PC-3 (cell line): ENCODE measurements around the gene WDR27. TPM values are rescaled to one million over a fixed set of nuclear protein-coding genes. Genes with fewer than 3 reads are reported as not detected.

Experiments
- ATAC-seq: fragments of 200-7000 bp; cut with Tn5 transposase; 2 replicates; pipeline ENCODE4 v1.9.1; 2020; ENCODE audit warnings: mild to moderate bottlenecking, moderate library complexity
- BruUV-seq: library from RNA; stranded (reverse); fragments of 400-500 nt; replicated peaks from 2 replicates; lab custom pipeline; 2021; lab: Mats Ljungman, UMichigan
- CTCF ChIA-PET: fragments of 300-600 bp; sonication (Branson Sonifier 250); formaldehyde crosslinking; loops from one replicate; lab custom pipeline; 2022; ENCODE audit warnings: antibody characterized with exemption; lab: Charles Lee
- POLR2A ChIA-PET: fragments of 300-600 bp; sonication (Branson Sonifier 250); formaldehyde crosslinking; loops from one replicate; lab custom pipeline; 2022; ENCODE audit warnings: antibody characterized with exemption; ENCODE audit not compliant: unreplicated experiment; lab: Charles Lee
- DNase-seq: peaks from one replicate; pipeline ENCODE4 v3.0.0-alpha.2; 2015
- H2AFZ ChIP-seq: fragments of 300-600 bp; sonication (generic); 2 replicates; pipeline ENCODE4 v1.6.0; 2016; ENCODE audit warnings: antibody characterized with exemption, low read length
- H3F3A ChIP-seq: fragments of 300-600 bp; sonication (generic); one replicate; pipeline ENCODE4 v1.6.0; 2017; ENCODE audit warnings: antibody characterized with exemption, low read length, control low read depth, mild to moderate bottlenecking; ENCODE audit not compliant: unreplicated experiment
- H3K27ac ChIP-seq: fragments of 300-600 bp; sonication (generic); 2 replicates; pipeline ENCODE4 v1.5.1; 2016; ENCODE audit warnings: mild to moderate bottlenecking, low read length
- H3K27me3 ChIP-seq: fragments of 300-600 bp; sonication (generic); 2 replicates; pipeline ENCODE4 v1.6.1; 2016; ENCODE audit warnings: low read length, mixed read lengths
- H3K36me3 ChIP-seq: fragments of 300-600 bp; sonication (generic); 2 replicates; pipeline ENCODE4 v1.6.1; 2016; ENCODE audit warnings: low read depth, mixed run types, low read length, mixed read lengths
- H3K4me1 ChIP-seq: fragments of 300-600 bp; sonication (generic); 2 replicates; pipeline ENCODE4 v1.5.1; 2016; ENCODE audit warnings: low read length; ENCODE audit not compliant: insufficient read depth
- H3K4me2 ChIP-seq: fragments of 300-600 bp; sonication (generic); 2 replicates; pipeline ENCODE4 v1.6.0; 2016; ENCODE audit warnings: low read length
- H3K4me3 ChIP-seq: fragments of 300-600 bp; sonication (generic); 2 replicates; pipeline ENCODE4 v1.5.1; 2016; ENCODE audit warnings: mild to moderate bottlenecking, low read length, mixed read lengths
- H3K79me2 ChIP-seq: fragments of 300-600 bp; sonication (generic); 2 replicates; pipeline ENCODE4 v1.6.1; 2017; ENCODE audit warnings: low read length, mixed read lengths
- H3K9ac ChIP-seq: fragments of 300-600 bp; sonication (generic); 2 replicates; pipeline ENCODE4 v1.6.0; 2016; ENCODE audit warnings: mild to moderate bottlenecking, low read length
- H3K9me2 ChIP-seq: fragments of 300-600 bp; sonication (generic); replicated peaks from 2 replicates; pipeline ENCODE4 v1.6.1; 2016; ENCODE audit warnings: mixed run types, low read length, mixed read lengths
- H3K9me3 ChIP-seq: fragments of 300-600 bp; sonication (generic); 2 replicates; pipeline ENCODE4 v1.6.1; 2016; ENCODE audit warnings: low read length, mixed read lengths
- H4K20me1 ChIP-seq: fragments of 300-600 bp; sonication (generic); 2 replicates; pipeline ENCODE4 v1.6.1; 2016; ENCODE audit warnings: low read length, mixed read lengths
- EZH2 ChIP-seq: fragments of 300-600 bp; sonication (generic); IDR thresholded peaks from one replicate; pipeline ENCODE4 v1.6.1; 2017; ENCODE audit warnings: antibody characterized with exemption, mild to moderate bottlenecking, low read length; ENCODE audit not compliant: unreplicated experiment
- EZH2phosphoT487 ChIP-seq: fragments of 300-600 bp; sonication (generic); IDR thresholded peaks from 2 replicates; pipeline ENCODE4 v1.6.1; 2018; ENCODE audit warnings: mild to moderate bottlenecking, antibody characterized with exemption, low read length, borderline replicate concordance
- intact Hi-C: fragments of 100-400 bp; cut with micrococcal nuclease; formaldehyde crosslinking; loops from 2 replicates; pipeline ENCODE4 v1.9.0; 2023
- total RNA-seq: library from RNA; depleted of rRNA; stranded (reverse); fragments of >200 nt; gene quantifications from 2 replicates; pipeline ENCODE4 v1.2.3, GENCODE V29; 2014
- TF ChIP-seq, protein P1 (sequence below): fragments of 300-600 bp; sonication (generic); conservative IDR thresholded peaks from 2 replicates; pipeline ENCODE4 v1.5.1; 2017; ENCODE audit warnings: antibody characterized with exemption, low read depth, mild to moderate bottlenecking, low read length

WDR27 gene
- total RNA-seq, 1 experiment from 2014 or later, result 20.0 TPM

DNA sequence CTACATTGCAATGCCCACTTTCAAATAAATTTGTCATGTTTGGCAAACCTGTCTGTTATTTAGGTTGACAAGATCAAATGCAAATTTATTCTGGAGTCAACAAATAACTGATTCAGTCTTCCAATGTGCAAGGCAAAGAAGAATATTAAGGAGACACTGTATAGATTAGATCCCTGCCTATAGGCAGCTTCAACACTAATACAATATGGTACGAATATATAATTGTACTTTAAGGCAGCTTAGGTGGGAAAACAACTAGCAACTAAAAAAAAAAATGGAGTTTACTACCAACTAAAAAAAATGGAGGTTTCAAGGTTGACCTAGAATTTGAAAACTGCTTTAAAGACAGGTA, 24.2 kb upstream of the WDR27 start:
- H3K27ac ChIP-seq, result no peak overlapping the region
- intact Hi-C loops, result loop anchor here (10.0 kb wide), 1 partner anchor 829 kb away; the partner anchor contains the start of genes PSMB1 and TBP
- H3K9me2 ChIP-seq, result no peaks in the 10 kb centered on the region
- no peaks in the 10 kb centered on the region for H3K9me3 ChIP-seq
- H4K20me1 ChIP-seq, result peaks cover 3% of the 10 kb centered on the region; the same call in 1 of the 2 replicates
- peaks cover 20% of the 10 kb centered on the region for H3K79me2 ChIP-seq
- H3K36me3 ChIP-seq, result no peaks in the 10 kb centered on the region
- no peak overlapping the region for H2AFZ ChIP-seq
- DNase-seq (no peak), ATAC-seq (no peak)
- no peak overlapping the region for H3K4me2 ChIP-seq
- H3K4me1 ChIP-seq, result peaks cover 13% of the 10 kb centered on the region
- no peaks in the 10 kb centered on the region for H3F3A ChIP-seq
- no peak overlapping the region for H3K9ac ChIP-seq
- H3K4me3 ChIP-seq, result no peak overlapping the region
- TF ChIP-seq EZH2phosphoT487, result no peak
- no peak for TF ChIP-seq EZH2
- TF ChIP-seq, protein P1, sequence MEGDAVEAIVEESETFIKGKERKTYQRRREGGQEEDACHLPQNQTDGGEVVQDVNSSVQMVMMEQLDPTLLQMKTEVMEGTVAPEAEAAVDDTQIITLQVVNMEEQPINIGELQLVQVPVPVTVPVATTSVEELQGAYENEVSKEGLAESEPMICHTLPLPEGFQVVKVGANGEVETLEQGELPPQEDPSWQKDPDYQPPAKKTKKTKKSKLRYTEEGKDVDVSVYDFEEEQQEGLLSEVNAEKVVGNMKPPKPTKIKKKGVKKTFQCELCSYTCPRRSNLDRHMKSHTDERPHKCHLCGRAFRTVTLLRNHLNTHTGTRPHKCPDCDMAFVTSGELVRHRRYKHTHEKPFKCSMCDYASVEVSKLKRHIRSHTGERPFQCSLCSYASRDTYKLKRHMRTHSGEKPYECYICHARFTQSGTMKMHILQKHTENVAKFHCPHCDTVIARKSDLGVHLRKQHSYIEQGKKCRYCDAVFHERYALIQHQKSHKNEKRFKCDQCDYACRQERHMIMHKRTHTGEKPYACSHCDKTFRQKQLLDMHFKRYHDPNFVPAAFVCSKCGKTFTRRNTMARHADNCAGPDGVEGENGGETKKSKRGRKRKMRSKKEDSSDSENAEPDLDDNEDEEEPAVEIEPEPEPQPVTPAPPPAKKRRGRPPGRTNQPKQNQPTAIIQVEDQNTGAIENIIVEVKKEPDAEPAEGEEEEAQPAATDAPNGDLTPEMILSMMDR, result no peak
- ChIA-PET CTCF (no interaction called here), POLR2A (no interaction called here)
- no peaks in the 10 kb centered on the region for H3K27me3 ChIP-seq
- BruUV-seq, result no TSS peak

DNA sequence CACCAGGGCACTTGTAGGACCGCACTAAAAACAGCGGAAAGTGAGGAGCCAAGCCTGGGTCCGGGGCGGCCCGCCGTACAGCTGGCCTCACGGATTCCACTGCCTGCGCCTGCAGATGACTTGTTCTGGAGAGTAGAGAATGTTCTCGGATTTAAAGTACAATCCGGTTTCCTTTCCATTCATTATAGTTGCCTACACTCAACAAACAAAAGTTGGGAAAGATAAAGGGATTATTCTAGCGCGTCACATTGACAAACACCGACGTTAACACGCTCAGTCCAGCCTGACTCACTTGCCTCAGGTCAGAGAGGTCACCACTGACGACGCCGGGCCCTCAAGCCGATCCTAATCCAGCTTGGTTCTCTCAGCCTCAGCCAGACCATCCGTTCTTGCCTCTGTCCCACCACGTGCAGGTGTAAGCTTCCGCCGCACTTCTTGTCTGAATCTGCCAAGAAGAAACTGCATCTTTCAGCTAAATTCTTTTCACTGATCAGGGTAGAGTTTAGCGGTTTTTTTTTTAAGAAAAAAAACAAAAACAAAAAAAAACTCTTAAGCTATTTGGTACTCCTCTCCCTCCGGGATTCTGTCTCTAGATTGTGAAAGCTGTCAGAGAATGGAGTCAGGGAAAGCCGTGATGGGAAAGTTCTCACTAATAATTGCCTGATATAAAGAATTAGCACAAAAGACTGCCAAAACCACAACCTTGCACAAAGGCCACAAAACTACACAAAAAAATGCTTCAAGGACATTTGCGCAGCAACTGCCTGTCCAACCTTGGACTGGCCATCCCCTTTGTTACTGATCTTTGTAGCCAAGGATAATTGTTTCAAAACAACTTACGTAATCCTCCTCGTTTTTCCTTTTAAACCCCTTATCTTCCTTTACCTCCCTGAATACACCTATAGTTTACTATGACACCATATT, 23.6 kb upstream of the WDR27 start:
- Histone ChIP-seq H2AFZ (peak overlapping the region; percentile 61), H3K4me2 (peak overlapping the region; percentile 92), H3K9me2 (no peaks in the 10 kb centered on the region), H3K27ac (peak overlapping the region; percentile 81), H3K4me1 (peaks cover 13% of the 10 kb centered on the region), H3K9me3 (no peaks in the 10 kb centered on the region), H3K36me3 (no peaks in the 10 kb centered on the region), H3K4me3 (peak overlapping the region; percentile 77), H3K27me3 (no peaks in the 10 kb centered on the region), H3K9ac (peak overlapping the region; percentile 86), H3F3A (no peaks in the 10 kb centered on the region), H3K79me2 (peaks cover 26% of the 10 kb centered on the region), H4K20me1 (peaks cover 4% of the 10 kb centered on the region; the same call in 1 of the 2 replicates)
- peak; percentile 55 for DNase-seq
- CTCF ChIA-PET, result no interaction called here
- TF ChIP-seq, protein P1, result no peak
- TF ChIP-seq EZH2phosphoT487 (no peak), EZH2 (no peak)
- intact Hi-C loops, result loop anchor here (10.0 kb wide), 1 partner anchor 829 kb away; the partner anchor contains the start of genes PSMB1 and TBP
- POLR2A ChIA-PET, result interaction anchor here (0.8 kb wide), 1 partner anchor 24 kb away, joined by 6 read pairs; no protein-coding TSS in a partner anchor
- peak; percentile 18 for ATAC-seq
- BruUV-seq, result TSS peak; percentile 52
